Vagina (tissue), 2 donors: ENCODE data around the gene SPAG17. TPM values are rescaled to one million over a fixed set of nuclear protein-coding genes. Genes with fewer than 3 reads are reported as not detected.

Experiments used
- DNase-seq, 2 donors: peaks; one replicate each; pipeline ENCODE4 v3.0.0-alpha.2; 2017; ENCODE audit errors: extremely low spot score in 2 of 2
- H3K27ac ChIP-seq: fragments of 200-600 bp; sonication (generic); one replicate; pipeline ENCODE4 v1.5.1; 2019
- H3K27me3 ChIP-seq: fragments of 200-600 bp; sonication (generic); one replicate; pipeline ENCODE4 v1.5.1; 2019
- H3K36me3 ChIP-seq, 2 donors: fragments of 200-600 bp; sonication (generic); one replicate each; pipeline ENCODE4 v1.5.1; 2017 to 2019
- H3K4me1 ChIP-seq: fragments of 200-600 bp; sonication (generic); one replicate; pipeline ENCODE4 v1.5.1; 2019
- H3K4me3 ChIP-seq, 2 donors: fragments of 200-600 bp; sonication (generic); 1 replicate in 1 of 2; 2 replicates in 1 of 2; pipeline ENCODE4 v1.5.1; 2016 to 2019
- H3K9me3 ChIP-seq: fragments of 200-600 bp; sonication (generic); one replicate; pipeline ENCODE4 v1.5.1; 2019
- CTCF ChIP-seq, 3 experiments: fragments of 450-650 bp in 2 of 3; fragments of 200-600 bp in 1 of 3; sonication (generic) in 1 of 3; IDR thresholded peaks; one replicate each; pipeline ENCODE4 v1.5.1; 2017 to 2019; ENCODE audit warnings: antibody characterized with exemption in 3 of 3, mild to moderate bottlenecking in 2 of 3, moderate library complexity in 2 of 3
- POLR2A ChIP-seq, 2 donors: fragments of 450-650 bp; IDR thresholded peaks; one replicate each; pipeline ENCODE4 v1.6.1; 2017; ENCODE audit warnings: antibody characterized with exemption in 2 of 2, mild to moderate bottlenecking in 2 of 2, moderate library complexity in 2 of 2
- POLR2AphosphoS5 ChIP-seq, 2 donors: sonication (generic); formaldehyde crosslinking; IDR thresholded peaks; one replicate each; pipeline ENCODE4 v1.9.0; 2017; ENCODE audit warnings: antibody characterized with exemption in 2 of 2, mild to moderate bottlenecking in 2 of 2, low read depth in 1 of 2; ENCODE audit not compliant: insufficient read depth in 1 of 2
- intact Hi-C: fragments of 100-400 bp; cut with DNase I; formaldehyde crosslinking; loops from one replicate; pipeline ENCODE4 v1.15.1; 2023
- total RNA-seq: library from RNA; depleted of rRNA; stranded (reverse); fragments of >200 nt; gene quantifications from one replicate; pipeline ENCODE4 v1.2.3, GENCODE V29; 2016

SPAG17 gene
- total RNA-seq, 1 donor from 2014 or later, result 10.1 TPM

GRCh38 chr1:118118873-118119463 is 66.1 kb downstream of the SPAG17 start:
- Histone ChIP-seq H3K27me3 (no peaks in the 10 kb centered on the region), H3K4me3 (no peak overlapping the region), H3K9me3 (no peaks in the 10 kb centered on the region), H3K36me3 (no peaks in the 10 kb centered on the region), H3K4me1 (no peaks in the 10 kb centered on the region), H3K27ac (no peak overlapping the region)
- no peak for DNase-seq
- intact Hi-C loops, result no loop called here
- TF ChIP-seq CTCF (IDR thresholded peaks at IDR 0.05) (no peak), POLR2AphosphoS5 (IDR thresholded peaks at IDR 0.05; ENCODE audit: insufficient read depth in 1 of 2, low read depth in 1 of 2) (no peak), POLR2A (IDR thresholded peaks at IDR 0.05) (no peak)

- Histone ChIP-seq H3K4me3 (no peak overlapping the region), H3K36me3 (no peaks in the 10 kb centered on the region), H3K9me3 (no peaks in the 10 kb centered on the region), H3K27ac (no peak overlapping the region), H3K27me3 (no peaks in the 10 kb centered on the region), H3K4me1 (no peaks in the 10 kb centered on the region)
- TF ChIP-seq CTCF (IDR thresholded peaks at IDR 0.05) (no peak), POLR2AphosphoS5 (IDR thresholded peaks at IDR 0.05; ENCODE audit: insufficient read depth in 1 of 2, low read depth in 1 of 2) (no peak), POLR2A (IDR thresholded peaks at IDR 0.05) (no peak)
- DNase-seq, result no peak
- intact Hi-C loops, result no loop called here
Measured at GRCh38 chr1:118118469-118118868, 66.6 kb downstream of the SPAG17 start.

- Histone ChIP-seq H3K4me1 (no peaks in the 10 kb centered on the region), H3K9me3 (no peaks in the 10 kb centered on the region), H3K4me3 (no peak overlapping the region), H3K27ac (no peak overlapping the region), H3K36me3 (no peaks in the 10 kb centered on the region), H3K27me3 (no peaks in the 10 kb centered on the region)
- TF ChIP-seq POLR2A (IDR thresholded peaks at IDR 0.05) (no peak), CTCF (IDR thresholded peaks at IDR 0.05) (no peak), POLR2AphosphoS5 (IDR thresholded peaks at IDR 0.05; ENCODE audit: insufficient read depth in 1 of 2, low read depth in 1 of 2) (no peak)
- no peak for DNase-seq
- intact Hi-C loops, result no loop called here
Measured at GRCh38 chr1:118117521-118117920, 67.5 kb downstream of the SPAG17 start.

GRCh38 chr1:118116909-118117308 is 68.1 kb downstream of the SPAG17 start:
- no peak for TF ChIP-seq CTCF (IDR thresholded peaks at IDR 0.05)
- TF ChIP-seq POLR2AphosphoS5 (IDR thresholded peaks at IDR 0.05; ENCODE audit: insufficient read depth in 1 of 2, low read depth in 1 of 2), result no peak
- no peak for TF ChIP-seq POLR2A (IDR thresholded peaks at IDR 0.05)
- Histone ChIP-seq H3K4me3 (no peak overlapping the region), H3K9me3 (no peaks in the 10 kb centered on the region), H3K4me1 (no peaks in the 10 kb centered on the region), H3K27ac (no peak overlapping the region), H3K36me3 (no peaks in the 10 kb centered on the region), H3K27me3 (no peaks in the 10 kb centered on the region)
- DNase-seq, result no peak
- intact Hi-C loops, result no loop called here

GRCh38 chr1:118116401-118116800 is 68.6 kb downstream of the SPAG17 start:
- no peak for DNase-seq
- no peaks in the 10 kb centered on the region for H3K27me3 ChIP-seq
- no peak overlapping the region for H3K4me3 ChIP-seq
- H3K4me1 ChIP-seq, result no peaks in the 10 kb centered on the region
- TF ChIP-seq CTCF (IDR thresholded peaks at IDR 0.05), result no peak
- no peak for TF ChIP-seq POLR2AphosphoS5 (IDR thresholded peaks at IDR 0.05; ENCODE audit: insufficient read depth in 1 of 2, low read depth in 1 of 2)
- TF ChIP-seq POLR2A (IDR thresholded peaks at IDR 0.05), result no peak
- no peak overlapping the region for H3K27ac ChIP-seq
- no peaks in the 10 kb centered on the region for H3K36me3 ChIP-seq
- intact Hi-C loops, result no loop called here
- no peaks in the 10 kb centered on the region for H3K9me3 ChIP-seq
